HG02678 (cell line): ENCODE data around the gene MUC4.
"Not testable (repeated sequence)": the region's sequence is repeated elsewhere in the genome, so short reads cannot be mapped to it uniquely, and the experiment has no call there.

Source experiments
- ATAC-seq: cut with Tn5 transposase; IDR thresholded peaks from one replicate; pipeline ENCODE4 v1.9.1; 2021; ENCODE audit warnings: mild to moderate bottlenecking, moderate library complexity; ENCODE audit not compliant: unreplicated experiment

The MUC4 gene

DNA sequence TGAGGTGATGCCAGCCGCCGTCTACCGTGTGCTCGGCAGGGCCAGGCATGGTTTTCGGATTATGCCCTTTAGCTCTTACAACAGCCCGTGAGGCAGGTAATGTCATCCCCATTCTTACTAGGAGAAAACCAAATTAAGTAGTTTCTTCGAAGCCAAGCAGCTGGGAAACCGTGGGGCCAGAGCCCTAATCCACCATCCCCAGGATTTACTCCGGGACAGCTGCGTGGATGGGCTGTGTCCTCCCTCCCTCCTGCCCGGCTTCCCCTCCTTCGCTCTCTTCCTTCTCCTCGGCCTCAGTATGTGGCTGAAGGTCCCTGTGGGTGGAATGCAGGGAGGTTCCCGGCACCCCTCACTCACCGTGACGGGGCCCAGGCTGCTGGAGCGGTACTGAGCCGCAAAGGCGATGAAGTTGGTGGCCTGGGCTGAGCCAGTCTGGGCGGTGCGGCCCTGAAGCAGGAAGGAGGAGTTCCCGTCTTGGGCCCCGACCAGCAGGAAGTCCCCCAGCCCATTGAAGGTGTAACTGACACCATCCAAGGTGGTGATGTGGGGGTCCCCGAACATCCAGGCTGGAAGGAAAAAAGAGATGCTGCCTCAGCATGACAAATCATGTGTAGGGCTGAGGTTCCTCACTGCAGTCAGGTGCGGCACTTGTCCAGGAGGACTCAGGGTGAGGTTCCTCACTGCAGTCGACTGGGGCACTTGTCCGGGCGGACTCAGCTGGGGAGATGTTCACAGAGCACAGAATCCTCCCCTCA, 48.5 kb downstream of the MUC4 start:
- ATAC-seq: no peak

DNA sequence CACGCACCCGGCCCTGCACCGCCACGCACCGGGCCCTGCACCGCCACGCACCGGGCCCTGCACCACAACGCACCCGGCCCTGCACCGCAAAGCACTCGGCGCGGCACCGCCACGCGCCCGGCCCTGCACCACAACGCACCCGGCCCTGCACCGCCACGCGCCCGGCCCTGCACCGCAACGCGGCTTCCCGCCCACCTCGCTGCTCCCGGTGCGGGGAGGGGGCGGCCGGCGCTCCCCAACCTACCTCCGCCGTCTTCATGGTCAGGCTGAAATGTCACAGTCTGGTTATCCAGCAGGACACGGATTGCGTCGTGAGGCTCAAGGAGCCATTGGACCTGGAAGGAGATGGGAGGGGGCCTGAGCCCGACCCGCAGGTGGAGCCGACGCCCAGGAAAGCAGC, 49.1 kb downstream of the MUC4 start:
- no peak for ATAC-seq

DNA sequence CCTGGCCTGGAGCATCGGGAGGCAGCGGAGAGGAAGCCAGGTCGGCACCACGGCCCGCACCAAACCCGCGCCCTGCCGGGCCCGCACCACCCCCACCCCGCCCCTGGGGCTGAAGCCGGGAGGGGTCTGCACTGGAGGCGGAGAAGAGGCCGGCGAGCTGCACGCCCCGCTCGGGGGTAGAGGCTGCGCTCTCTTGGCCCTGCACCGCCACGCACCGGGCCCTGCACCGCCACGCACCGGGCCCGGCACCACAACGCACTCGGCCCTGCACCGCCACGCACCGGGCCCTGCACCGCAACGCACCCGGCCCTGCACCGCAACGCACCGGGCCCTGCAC, 49.5 kb downstream of the MUC4 start:
- no peak for ATAC-seq

DNA sequence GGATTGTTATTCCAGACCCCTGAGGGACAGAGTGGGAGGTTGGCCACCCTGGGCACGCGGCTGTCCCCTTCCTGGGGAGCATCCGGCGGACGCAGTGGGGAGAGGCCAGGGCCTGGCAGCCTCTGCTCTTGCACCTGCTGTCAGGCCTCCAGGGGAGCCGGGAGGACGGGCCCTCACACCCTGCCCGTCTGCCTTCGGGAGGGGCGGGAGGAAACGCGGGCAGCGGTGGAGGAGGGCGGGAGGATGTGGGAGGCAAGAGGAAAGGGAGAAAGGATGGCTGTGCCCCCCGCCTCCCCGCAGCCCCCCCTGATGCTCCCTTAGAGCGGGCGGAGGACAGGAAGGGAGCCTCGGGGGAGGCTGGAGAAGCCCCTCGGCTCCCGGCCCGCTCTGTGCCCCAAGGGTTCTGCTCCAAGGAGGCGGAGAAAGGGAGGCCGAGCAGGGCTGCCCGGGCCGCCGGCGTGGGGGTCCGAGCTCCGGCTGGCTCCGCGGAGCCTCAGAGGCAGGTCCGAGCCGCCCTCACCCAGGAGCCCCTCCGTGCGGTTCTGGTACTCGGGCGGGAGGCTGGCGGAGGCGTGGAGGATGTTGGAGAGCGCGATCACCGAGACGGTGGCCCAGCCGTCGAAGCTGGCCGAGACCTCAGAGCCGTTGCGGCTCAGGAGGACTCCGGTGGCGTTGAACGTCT, 50.0 kb downstream of the MUC4 start:
- no peak for ATAC-seq

DNA sequence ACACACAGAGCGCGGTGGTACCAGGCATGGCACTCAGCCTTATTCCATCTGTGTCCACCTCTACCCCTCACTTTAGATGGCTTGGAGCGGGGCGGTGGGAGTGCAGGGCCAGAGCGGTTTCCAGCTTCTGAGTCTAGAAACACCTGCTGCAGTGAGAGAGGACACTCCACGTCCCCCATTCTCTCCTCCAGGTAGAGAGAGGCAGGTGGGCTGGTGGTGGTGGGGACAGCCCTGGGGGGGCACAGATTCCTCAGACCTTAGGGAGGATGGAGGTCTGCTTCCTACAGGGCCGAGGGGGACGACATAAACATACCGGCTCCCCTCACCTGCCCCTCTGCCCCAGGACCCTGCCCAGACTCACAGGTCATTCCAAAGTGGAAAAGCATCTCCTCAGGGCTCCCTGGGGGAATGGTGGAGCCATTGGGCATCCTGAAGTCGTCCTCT, 50.6 kb downstream of the MUC4 start:
- ATAC-seq: no peak

DNA sequence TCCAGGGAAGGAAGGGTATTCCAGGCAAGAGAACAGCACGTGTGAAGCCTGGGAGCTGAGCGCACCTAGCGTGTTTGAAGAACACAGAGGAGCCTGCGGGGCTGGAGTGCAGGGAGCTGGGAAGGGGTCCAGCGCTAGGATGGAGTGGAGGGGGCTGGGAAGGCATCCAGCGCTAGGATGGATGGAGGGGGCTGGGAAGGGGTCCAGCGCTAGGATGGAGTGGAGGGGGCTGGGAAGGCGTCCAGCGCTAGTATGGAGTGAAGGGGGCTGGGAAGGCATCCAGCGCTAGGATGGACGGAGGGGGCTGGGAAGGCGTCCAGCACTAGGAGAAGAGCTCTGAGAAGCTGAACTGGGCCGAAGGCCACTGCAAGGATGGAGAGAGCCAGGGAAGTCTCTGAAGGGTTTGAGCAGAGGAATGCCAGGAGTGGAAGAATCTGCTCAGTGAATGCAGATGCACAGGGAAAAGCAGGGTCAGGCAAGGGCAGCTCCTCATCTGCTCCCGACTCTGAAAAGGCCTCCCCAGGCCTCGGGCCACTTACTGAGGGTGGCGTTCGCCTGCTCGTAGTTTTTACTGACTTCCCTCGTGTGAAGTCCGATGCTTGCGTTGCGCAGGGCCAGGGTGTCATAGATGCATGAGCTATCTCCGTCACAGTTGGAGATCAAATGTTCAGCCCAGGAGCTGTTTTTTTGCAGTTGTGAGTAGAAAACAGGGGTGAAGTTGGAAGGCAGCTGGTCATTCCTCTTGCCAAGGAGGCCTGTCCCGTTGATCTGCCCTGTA, 51.2 kb downstream of the MUC4 start:
- no peak for ATAC-seq

DNA sequence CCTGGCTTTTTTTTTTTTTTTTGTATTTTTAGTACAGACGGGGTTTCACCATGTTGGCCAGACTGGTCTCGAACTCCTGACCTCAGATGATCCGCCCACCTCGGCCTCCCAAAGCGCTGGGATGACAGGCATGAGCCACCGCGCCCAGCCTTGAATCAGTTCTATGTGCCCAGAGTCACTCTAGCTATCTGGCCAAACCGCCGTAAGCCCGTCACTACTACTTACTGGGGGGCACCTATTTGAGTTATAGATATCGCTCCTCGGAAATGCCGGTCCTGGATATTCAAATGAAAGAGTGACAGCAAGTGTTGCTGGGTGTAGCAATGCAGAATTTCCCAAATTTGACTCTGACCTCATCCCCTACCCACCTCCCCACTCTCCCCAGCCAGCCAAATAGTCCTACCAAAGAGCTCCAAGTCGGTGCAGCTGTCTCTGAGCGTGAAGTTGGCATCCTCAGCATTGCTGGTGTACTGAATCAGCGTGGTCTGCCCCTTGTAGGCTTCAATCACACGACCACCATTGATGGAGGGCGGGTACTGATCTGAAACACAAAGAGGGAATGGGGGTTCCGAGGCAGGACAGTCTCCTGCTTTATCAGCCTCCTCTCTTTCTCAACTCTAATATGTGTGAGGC, 52.9 kb downstream of the MUC4 start:
- no peak for ATAC-seq

DNA sequence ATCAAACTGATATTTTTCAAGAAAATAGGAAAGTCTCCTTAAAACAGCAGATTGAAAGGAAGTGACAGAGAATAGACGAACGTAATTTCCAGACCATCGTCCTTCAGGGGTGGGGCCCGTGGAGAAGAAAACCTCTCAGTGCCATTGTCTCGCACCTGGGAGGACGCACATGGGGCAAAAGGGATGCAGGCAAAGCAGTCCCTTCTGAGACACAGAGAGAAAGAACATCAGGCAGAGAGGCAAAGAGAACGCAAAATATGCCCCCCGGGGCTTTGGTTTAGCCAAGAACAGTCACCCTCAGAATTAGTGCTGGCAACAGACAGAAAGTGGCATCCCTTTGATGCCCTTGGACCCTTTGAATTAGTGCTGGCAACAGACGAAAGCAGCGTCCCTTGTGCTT, 53.9 kb downstream of the MUC4 start:
- ATAC-seq: no peak

DNA sequence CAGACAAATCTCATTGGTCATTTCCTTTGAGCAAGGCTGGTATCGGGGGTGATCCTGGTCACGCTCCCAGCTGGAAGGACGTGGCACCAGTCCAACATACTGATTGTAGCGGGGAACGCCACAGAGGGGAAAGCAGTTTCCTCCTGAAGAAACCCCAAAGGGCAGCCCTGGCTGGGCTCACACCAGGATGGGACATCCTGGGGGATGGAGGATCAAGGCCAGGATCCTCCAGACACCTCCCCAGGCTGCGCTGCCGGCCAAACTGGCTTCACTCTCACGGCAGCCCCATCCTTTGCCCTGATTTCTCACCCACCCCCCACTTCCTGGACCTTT, 54.3 kb downstream of the MUC4 start:
- no peak for ATAC-seq

DNA sequence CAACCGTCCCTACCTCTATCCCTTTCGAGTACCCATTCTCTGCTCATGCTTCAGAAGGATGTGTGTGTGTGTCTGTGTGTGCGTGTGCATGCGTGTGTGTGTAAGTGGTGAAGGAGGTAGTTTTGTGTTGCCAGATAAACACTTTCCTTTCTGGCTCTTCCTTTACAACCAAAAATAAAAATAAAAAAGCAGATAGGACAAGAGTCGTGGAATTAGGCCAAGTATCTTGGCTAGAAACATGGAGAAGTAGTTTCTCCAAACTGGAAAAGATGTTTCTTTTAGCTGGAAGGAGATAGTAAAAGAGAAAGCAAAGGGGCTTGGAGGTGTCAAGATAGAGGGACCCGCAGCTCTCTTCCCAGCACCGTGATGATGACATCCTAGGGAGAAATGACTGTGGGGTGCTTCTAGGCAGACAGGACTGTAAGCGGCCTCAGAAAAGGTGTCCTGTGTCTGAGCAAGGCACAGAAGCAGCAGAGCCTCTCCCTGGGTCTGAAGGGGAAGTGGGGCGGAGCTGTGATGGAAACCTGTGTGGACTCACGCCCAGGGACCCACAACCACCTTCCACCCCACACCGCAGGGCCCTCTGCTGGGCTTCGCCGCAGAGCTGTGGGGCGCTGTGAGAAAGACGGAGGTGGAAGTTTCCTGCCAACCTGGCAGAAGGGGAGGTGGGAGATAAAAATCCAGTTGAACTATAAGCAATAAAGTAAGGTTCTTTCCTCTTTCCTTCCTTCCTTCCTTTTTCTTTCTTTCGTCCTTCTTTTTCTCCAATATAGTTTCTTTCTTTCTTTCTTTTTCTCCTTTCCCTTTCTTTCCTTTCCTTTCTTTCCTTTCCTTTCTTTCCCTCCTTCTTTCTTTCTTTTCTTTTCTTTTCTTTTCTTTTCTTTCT, 55.7 kb downstream of the MUC4 start:
- ATAC-seq: no peak

DNA sequence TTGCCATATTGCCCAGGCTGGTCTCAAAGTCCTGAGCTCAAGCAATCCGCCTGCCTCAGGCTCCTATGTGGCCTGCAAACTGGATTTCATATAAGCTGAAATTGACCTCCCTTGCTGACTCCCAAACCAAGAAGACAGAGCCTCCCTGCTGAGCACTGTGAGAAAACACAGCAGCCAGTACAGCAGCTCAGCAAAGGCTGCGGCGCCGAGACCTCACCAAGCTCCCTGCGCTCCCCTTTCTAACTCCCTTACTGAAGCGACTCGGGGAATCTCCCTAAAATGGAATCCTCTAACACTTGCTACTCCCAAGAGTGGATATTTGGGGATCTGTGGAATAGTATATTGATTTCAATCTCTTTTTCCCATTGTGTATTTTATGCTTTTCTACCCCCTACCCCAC, 56.3 kb downstream of the MUC4 start:
- no peak for ATAC-seq

DNA sequence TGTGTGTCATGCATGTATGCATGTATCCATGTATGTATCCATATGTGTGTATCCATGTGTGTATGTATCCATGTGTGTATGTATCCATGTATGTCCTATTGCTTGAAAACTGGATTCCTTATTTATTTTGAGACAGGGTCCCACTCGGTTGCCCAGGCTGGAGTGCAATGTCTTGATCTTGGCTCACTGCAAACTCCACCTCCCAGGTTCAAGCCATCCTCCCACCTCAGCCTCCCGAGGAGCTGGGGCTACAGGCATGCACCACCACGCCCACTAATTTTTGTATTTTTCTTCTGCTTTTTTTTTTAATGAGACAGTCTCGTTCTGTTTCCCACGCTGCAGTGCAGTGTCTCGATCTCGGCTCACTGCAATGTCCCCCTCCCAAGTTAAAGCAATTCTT, 56.8 kb downstream of the MUC4 start:
- ATAC-seq: no peak

DNA sequence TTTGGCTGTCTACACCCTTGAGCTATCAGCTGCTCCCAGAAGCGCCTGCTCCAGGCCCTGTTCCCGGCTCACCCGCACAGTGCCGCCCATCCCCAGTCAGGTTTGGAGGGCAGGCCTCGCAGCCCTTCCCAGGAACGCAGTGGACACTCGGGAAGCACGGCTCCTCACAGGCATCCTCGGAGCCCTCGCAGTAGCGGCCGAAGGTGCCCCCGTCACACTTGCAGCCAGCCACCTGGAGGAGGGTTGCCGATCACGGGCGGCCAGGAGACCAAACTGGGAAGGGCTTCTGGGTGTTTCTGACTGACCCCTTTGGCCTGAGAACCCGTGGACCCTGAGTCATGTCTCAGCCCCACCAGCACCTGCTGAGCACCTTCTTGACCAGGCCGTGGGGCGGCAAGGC, 57.6 kb downstream of the MUC4 start:
- ATAC-seq: no peak

DNA sequence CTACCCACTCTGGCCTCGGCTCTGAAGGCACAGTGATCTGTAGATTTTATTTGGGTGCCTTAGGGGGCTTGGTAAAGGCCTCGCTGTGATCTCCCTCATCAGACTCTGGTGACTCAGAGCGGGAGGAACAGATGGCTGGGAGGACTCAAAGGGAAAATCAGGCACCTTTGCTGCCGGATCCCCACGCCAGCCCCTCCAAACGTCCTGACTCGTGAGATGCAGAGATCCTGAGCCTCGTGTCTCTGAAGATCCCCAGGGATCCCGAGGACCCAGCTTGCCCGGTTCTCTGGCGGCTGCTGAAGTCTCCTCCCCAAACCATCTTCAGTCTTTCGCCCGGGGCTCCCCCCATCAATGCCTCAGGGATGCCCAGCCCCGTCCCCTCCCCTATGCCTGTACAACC, 58.1 kb downstream of the MUC4 start:
- ATAC-seq: no peak

DNA sequence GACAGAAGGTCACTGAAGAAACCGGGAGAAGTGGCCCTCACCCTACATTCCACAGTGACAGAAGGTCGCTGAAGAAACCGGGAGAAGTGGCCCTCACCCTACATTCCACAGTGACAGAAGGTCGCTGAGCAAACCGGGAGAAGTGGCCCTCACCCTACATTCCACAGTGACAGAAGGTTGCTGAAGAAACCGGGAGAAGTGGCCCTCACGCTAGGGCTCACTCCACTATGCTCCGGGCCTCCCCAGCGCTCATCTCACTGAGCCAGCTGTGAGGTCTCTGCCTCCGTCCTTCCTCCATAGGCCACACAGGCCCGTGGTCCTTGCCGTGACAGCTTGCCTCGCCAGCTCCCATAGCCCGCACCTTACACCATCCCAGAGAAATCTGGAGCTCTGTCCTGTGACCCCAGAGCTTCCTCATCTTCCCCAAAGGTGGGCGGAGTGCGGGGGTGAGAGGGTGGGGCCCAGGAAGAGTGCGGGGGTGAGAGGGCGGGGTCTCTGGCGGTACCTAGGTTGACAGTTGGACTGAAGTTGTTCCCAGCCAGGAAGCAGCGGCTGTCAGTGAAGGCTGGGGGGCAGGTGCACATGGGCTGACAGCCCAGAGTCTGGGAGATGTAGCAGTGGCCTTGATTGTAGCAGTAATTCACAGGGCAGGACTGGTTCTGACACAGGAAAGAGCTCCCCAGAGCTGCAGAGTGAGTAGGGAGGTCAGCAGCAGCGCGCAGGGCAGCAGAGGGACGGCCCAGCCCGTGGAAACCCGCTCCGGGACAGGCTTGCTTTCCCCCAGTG, 59.0 kb downstream of the MUC4 start:
- ATAC-seq: no peak

DNA sequence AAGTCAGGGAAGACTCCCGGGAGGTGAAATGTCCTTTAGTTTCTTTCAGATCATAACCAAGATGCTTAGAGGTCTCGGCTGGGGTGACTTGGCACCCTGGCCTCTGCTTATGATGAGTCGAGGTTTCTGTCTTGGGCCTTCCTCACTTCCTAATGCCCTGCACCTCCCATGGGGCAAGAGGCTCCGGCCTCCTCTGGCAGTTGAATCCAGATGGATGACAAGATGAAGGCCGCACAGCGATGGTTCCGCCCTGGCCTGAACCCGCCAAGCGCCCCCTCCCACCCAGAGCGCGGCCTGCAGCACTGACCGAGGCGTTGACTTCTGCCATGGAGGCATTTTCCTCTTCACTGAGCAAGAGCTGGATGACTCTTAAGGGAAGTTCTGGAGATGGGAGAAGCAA, 59.7 kb downstream of the MUC4 start:
- ATAC-seq: no peak

DNA sequence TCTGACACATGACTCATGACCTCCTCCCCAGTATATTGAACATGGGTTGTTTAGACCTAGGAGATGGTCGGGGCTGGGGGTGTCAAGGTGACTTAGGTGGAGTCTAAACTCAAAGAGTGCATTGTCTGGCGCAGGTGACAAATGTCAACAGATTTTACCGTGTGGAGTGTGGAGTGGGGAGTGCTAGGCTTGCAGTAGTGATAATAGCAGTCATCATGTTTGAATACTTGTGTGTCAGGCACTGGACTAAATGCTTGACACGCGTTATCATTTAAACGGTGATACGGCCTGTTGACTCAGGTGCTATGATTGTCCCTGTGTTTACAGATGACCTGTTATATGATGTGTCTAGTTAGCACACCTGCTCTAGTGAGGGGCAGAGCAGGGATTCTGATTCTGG, 60.2 kb downstream of the MUC4 start:
- no peak for ATAC-seq

DNA sequence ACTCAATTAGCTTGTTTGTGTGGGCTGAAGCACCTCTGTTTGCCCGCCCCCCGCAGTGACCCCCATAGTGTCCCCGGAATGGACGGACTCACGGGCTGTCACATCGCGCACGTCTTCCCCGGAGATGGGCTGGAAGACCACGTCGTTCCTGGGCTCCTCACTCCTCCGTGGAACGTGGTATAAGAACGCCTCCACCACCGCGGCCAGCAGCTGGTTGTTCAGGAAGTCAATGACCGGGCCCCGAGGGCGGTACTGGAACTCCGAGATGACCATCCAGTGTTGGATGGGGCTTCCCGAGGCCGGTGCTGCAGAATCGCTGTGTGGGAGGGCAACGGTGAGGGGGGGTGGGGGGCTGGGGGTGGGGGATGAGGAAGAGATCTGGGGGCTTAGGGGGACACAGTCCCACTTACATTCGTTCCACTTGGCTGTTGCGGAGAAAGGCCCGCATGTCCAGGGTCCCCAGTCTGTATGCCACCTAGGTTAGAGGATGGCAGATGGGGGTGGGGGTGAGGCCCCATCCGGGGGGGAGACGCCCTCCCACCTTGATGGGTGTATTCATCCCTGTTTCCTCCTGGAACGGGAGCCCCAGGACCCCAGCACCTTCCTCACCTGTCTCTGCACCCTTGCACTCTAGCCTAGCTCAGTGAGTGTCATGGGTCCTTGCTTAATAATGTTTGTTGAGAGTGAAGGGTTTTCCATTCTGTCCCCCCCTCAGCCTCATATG, 60.8 kb downstream of the MUC4 start:
- ATAC-seq: no peak

DNA sequence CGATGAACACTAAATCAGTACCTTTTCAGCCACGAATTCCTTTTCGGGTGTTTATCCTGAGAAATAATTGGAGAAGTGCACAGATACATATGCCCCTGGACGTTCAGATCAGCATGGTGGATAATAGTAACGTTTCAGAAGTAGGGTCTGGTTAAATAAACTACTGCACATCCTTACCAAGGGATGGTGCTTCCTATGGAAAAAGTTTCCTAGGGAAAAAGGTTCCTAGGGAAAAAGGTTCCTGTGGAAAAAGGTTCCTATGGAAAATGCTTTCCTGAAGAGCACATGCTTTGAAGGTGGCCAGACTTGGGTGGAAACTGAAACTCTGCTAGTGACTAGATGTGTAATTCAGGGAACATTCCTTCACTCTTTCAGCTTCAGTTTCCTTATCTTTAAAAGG, 62.6 kb downstream of the MUC4 start:
- not testable (repeated sequence) for ATAC-seq
